ENCODE data around the gene FREM3.
"Not testable (repeated sequence)": the region's sequence is repeated elsewhere in the genome, so short reads cannot be mapped to it uniquely, and the experiment has no call there.

Gene FREM3

GRCh38 chr4:143700416-143701352, at the start of gene FREM3:
Gene FREM3, minus strand, starts transcription at chr4:143700675. Its CDS starts 0 bp downstream, at chr4:143700675.
- no peak for DNase-seq

- DNase-seq = no peak
Measured at GRCh38 chr4:143745874-143746273, 45.4 kb upstream of the FREM3 start.

GRCh38 chr4:143743591-143743990, 43.1 kb upstream of the FREM3 start:
- DNase-seq = no peak

- no peak for DNase-seq
Measured at GRCh38 chr4:143742834-143743233, 42.4 kb upstream of the FREM3 start.

GRCh38 chr4:143736861-143737260, 36.4 kb upstream of the FREM3 start:
- DNase-seq = no peak

GRCh38 chr4:143736061-143736460, 35.6 kb upstream of the FREM3 start:
- not testable (repeated sequence) for DNase-seq

GRCh38 chr4:143728166-143728565, 27.7 kb upstream of the FREM3 start:
- no peak for DNase-seq

- no peak for DNase-seq
Measured at GRCh38 chr4:143726714-143727113, 26.2 kb upstream of the FREM3 start.

- no peak for DNase-seq
Measured at GRCh38 chr4:143721317-143721716, 20.8 kb upstream of the FREM3 start.

- not testable (repeated sequence) for DNase-seq
Measured at GRCh38 chr4:143718748-143719147, 18.3 kb upstream of the FREM3 start.

GRCh38 chr4:143713955-143714625, 13.6 kb upstream of the FREM3 start:
- no peak for DNase-seq

- DNase-seq = no peak
Measured at GRCh38 chr4:143713553-143713952, 13.1 kb upstream of the FREM3 start.

GRCh38 chr4:143712155-143712550, 11.7 kb upstream of the FREM3 start:
- DNase-seq = no peak

GRCh38 chr4:143711543-143712154, 11.2 kb upstream of the FREM3 start:
- DNase-seq = peak; percentile 5

GRCh38 chr4:143701365-143701764, 890 bp upstream of the FREM3 start:
- DNase-seq = no peak

- DNase-seq = no peak
Measured at GRCh38 chr4:143700046-143700415, 444 bp downstream of the FREM3 start.

- DNase-seq = no peak
Measured at GRCh38 chr4:143699331-143700045, 987 bp downstream of the FREM3 start.

- DNase-seq = no peak
Measured at GRCh38 chr4:143693856-143694255, 6.6 kb downstream of the FREM3 start.

- DNase-seq = no peak
Measured at GRCh38 chr4:143692241-143692640, 8.2 kb downstream of the FREM3 start.

GRCh38 chr4:143679434-143679833, 21.0 kb downstream of the FREM3 start:
- DNase-seq = no peak

GRCh38 chr4:143673629-143674028, 26.8 kb downstream of the FREM3 start:
- DNase-seq = not testable (repeated sequence)

- DNase-seq = no peak
Measured at GRCh38 chr4:143668930-143669552, 31.4 kb downstream of the FREM3 start.

- DNase-seq = peak; percentile 28
Measured at GRCh38 chr4:143667461-143667860, 33.0 kb downstream of the FREM3 start.
